Caki2 (cell line): ENCODE measurements around the gene COX10. TPM values are rescaled to one million over a fixed set of nuclear protein-coding genes. Genes with fewer than 3 reads are reported as not detected.
"Not testable (repeated sequence)": the region's sequence is repeated elsewhere in the genome, so short reads cannot be mapped to it uniquely, and the experiment has no call there.

Experiments
- DNase-seq: peaks from one replicate; pipeline ENCODE4 v3.0.0-alpha.2; 2015; ENCODE audit warnings: low read depth
- in situ Hi-C: cut with HindIII; loops from 2 replicates; pipeline ENCODE4 v1.10.0; 2016; ENCODE audit warnings: low sequenced_read_pairs, low pct_unique_long_range_greater_than_20kb, mixed read lengths
- total RNA-seq: library from RNA; depleted of rRNA; stranded (reverse); fragments of >200 nt; shearing (Covaris generic); gene quantifications from 2 replicates; pipeline ENCODE4 v1.2.3, GENCODE V29; 2014; ENCODE audit warnings: low replicate concordance

The COX10 gene
- total RNA-seq, 1 experiment from 2014 or later = 11.8 TPM

- in situ Hi-C loops, DNase-seq: not testable (repeated sequence)
Measured at GRCh38 chr17:14192636-14193344, 123.5 kb downstream of the COX10 start.

- in situ Hi-C loops = no loop called here
Measured at GRCh38 chr17:14196377-14196997, 127.2 kb downstream of the COX10 start.

GRCh38 chr17:14197057-14197456 lies 127.8 kb downstream of the COX10 start:
- DNase-seq = no peak
- in situ Hi-C loops = no loop called here

More at GRCh38 chr17:14196377-14196997, 127.2 kb downstream of the COX10 start:
- DNase-seq = no peak

- in situ Hi-C loops = no loop called here
- no peak for DNase-seq
Measured at GRCh38 chr17:14197586-14197985, 128.3 kb downstream of the COX10 start.

GRCh38 chr17:14198013-14198412 lies 128.7 kb downstream of the COX10 start:
- in situ Hi-C loops = no loop called here
- DNase-seq = no peak

GRCh38 chr17:14198575-14198974 lies 129.3 kb downstream of the COX10 start:
- DNase-seq = no peak
- in situ Hi-C loops = no loop called here

- in situ Hi-C loops = no loop called here
- DNase-seq = no peak
Measured at GRCh38 chr17:14199601-14200000, 130.3 kb downstream of the COX10 start.

- DNase-seq = no peak
- in situ Hi-C loops = no loop called here
Measured at GRCh38 chr17:14200354-14200753, 131.1 kb downstream of the COX10 start.

- in situ Hi-C loops = no loop called here
- no peak for DNase-seq
Measured at GRCh38 chr17:14201021-14201987, 132.0 kb downstream of the COX10 start.

- in situ Hi-C loops = no loop called here
- no peak for DNase-seq
Measured at GRCh38 chr17:14201988-14202380, 132.7 kb downstream of the COX10 start.

- DNase-seq = no peak
- in situ Hi-C loops = no loop called here
Measured at GRCh38 chr17:14202388-14203166, 133.3 kb downstream of the COX10 start.

- in situ Hi-C loops = no loop called here
- no peak for DNase-seq
Measured at GRCh38 chr17:14203388-14203787, 134.1 kb downstream of the COX10 start.

- DNase-seq = no peak
- in situ Hi-C loops = no loop called here
Measured at GRCh38 chr17:14204084-14204483, 134.8 kb downstream of the COX10 start.

- in situ Hi-C loops = no loop called here
- DNase-seq = no peak
Measured at GRCh38 chr17:14204546-14204945, 135.2 kb downstream of the COX10 start.

- in situ Hi-C loops = no loop called here
- no peak for DNase-seq
Measured at GRCh38 chr17:14205380-14205779, 136.1 kb downstream of the COX10 start.

GRCh38 chr17:14205992-14206461 lies 136.7 kb downstream of the COX10 start:
- in situ Hi-C loops = no loop called here
- peak; percentile 18 for DNase-seq

- DNase-seq = no peak
- in situ Hi-C loops = no loop called here
Measured at GRCh38 chr17:14206891-14207290, 137.6 kb downstream of the COX10 start.

- in situ Hi-C loops = no loop called here
- DNase-seq = no peak
Measured at GRCh38 chr17:14207791-14208190, 138.5 kb downstream of the COX10 start.
